GM19035 (cell line): ENCODE data around the gene EIF4B.
"Not testable (repeated sequence)": the region's sequence is repeated elsewhere in the genome, so short reads cannot be mapped to it uniquely, and the experiment has no call there.

ENCODE experiments used
- ATAC-seq: cut with Tn5 transposase; IDR thresholded peaks from one replicate; pipeline ENCODE4 v1.9.1; 2021; ENCODE audit not compliant: unreplicated experiment

EIF4B gene, protein sequence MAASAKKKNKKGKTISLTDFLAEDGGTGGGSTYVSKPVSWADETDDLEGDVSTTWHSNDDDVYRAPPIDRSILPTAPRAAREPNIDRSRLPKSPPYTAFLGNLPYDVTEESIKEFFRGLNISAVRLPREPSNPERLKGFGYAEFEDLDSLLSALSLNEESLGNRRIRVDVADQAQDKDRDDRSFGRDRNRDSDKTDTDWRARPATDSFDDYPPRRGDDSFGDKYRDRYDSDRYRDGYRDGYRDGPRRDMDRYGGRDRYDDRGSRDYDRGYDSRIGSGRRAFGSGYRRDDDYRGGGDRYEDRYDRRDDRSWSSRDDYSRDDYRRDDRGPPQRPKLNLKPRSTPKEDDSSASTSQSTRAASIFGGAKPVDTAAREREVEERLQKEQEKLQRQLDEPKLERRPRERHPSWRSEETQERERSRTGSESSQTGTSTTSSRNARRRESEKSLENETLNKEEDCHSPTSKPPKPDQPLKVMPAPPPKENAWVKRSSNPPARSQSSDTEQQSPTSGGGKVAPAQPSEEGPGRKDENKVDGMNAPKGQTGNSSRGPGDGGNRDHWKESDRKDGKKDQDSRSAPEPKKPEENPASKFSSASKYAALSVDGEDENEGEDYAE

DNA sequence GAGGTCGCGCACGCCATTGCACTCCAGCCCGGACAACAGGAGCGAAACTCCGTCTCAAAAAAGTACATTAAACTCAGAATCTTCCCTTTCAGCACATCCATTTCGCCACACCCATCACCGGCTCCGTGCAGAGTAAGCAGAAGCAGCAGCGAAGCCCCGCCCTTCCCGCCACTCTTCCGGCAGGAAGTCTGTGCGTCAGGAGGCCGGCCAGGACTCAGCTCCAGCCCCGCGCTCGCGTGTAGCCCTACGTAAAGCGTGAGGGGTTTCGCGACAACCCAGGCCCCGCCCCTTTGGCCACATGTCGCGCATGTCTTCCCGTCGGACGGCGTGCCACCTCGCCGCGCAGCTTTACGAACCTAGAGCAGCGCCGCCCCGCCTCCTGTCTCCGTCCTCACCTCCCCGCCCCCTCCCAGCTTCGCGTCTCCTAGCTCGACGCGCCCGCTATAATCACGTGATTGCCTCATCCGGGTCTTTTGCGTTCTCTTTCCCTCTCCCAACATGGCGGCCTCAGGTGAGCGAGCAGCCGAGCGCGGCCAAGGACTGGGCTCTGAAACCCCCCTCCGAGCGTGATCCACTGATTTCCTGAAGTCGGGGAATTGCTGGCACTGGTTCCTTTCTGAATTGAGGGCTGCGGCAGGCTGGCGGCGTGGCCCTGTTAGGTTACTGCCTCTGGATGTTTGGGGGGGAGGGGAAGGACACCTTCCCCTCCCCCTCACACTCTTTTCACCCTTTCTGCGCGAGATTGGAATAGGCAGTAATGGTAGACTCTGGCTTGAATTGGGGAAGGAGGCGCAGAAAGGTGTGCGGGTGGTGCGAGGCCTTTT lies at the start of gene EIF4B:
TSS of gene EIF4B (plus strand) at position 471 of the 824 bp plus-strand sequence. CDS start at position 499, 28 bp downstream.
- peak; percentile 84 for ATAC-seq

DNA sequence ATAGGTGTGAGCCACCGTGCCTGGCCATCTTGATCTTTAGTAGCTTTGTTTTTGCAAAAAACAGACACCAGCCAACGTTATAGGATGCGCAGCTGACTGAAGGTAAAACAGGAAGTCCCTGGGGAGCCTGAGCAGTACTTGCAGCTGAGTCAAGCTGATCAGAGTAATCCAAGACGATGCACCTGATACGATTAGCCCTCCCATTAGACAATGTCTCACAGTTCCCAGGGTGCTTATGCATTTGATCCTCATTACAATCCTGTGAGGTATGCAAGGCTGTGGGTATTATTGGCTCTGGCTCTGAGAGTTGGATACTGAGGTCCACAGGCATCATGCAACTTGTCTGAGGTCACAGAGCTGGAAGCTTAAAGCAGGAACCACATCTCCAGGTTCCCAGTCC lies 49.3 kb upstream of the EIF4B start:
- ATAC-seq: no peak

DNA sequence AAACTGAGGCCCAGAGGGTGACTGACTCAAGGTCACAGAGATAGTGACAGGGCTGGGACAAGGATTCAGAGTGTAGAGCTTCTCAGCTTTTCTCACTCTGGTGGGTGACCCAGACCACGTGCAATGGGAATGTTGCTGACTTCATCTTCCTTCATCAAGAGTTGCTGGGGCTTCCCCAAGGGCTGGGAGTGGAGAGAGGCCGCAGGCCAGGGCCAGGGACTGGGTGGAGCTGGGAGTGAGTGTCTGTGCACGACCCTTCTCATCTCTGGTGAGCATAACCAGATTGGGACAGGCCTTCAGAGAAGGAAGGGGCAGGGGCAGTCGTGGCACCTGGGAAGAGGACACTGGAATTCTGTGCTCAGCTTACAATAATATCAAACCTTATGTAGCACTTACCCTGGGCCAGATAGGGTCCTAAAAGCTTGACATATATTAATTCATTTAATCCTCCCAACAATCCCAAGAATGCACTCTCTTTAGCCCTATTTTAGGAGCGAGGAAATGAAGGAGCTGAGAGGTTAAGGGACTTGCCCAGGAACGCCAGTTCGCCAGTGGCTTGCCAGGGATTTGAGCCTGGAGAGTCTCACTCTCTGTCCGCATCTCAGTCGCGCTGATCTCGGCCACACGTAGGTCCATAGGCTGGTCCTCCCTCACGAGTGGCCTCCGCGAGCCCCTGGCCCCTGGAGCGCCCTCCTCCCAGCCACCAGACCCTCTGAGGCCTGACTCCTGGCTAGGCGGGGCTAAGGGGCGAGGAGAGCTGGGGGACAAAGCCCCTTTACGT lies 41.5 kb upstream of the EIF4B start:
- no peak for ATAC-seq

DNA sequence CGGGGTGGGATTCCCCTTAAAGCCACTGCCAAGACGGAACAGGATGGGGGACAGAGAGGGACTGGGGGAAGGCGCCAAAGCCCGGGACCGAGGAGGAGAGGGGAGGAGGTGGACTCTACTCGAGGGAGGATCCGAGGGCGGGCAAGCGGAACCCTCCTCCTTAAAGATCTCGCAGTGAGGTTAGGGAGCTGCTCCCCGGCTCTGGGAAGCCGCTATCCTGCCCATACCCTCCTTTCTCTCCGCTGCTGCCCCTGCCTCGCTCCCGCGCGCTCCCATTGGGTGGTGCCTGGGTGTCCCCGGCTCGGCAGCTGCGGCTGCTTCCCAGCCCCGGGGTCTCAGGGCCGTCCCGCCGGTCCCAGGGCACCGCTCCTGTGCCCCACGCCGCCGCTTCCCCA lies 40.9 kb upstream of the EIF4B start:
- no peak for ATAC-seq

DNA sequence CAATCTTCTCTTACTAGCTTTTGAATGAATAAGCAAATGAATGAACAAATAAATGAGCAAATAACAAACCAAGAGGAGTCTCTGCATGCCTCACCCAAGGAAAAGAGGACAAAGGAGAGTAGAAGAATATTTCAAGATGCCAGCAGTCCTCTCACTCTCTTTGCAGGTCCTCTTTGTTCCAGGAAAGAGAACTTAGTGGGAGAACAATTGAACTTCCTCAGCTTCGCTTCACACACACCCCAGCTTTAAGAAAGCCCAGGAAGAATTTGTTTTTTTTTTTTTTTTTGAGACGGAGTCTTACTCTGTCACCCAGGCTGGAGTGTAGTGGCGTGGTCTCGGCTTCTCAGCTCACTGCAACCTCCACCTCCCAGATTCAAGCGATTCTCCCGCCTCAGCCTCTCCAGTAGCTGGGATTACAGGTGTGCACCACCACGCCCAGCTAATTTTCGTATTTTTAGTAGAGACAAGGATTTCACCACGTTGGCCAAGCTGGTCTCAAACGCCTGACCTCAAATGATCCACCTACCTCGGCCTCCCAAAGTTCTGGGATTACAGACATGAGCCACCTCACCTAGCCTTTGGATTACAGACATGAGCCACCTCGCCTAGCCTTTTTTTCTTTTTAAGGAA lies 37.0 kb upstream of the EIF4B start:
- ATAC-seq: no peak

DNA sequence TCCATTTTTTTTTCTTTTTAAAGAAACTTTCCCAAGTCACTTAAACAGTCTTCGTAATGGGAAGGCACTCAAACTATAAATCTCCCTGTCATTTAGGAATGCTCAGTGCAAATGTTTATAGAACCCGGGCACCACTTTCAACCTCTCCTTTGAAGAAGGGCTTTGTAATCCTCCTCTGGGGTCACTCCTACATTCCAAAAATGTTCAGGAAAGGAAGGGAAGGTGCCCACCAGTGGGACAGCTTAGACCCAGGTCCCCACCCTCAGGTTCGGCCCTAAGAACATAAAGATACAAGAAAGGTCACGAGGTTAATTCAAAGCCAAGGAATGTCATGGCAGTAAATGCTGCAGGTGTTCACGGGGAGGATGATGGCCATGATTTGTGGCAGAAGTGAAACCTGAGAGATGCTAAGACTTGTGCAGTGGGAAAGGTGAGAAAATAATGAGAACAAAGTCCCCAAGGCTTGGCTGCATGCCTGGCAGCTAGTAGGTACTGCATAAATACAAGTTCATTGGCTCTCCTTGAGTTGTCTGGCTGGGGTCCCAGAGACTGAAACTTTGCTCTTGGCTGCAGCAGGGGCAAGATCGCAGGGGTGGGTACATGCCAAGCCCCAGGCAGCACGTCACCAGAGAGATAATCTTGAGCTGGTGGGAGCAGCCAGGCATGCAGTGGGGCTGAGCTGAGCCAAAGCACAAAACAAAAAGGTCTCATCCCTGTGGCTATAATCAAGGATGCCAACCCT lies 36.3 kb upstream of the EIF4B start:
- ATAC-seq: no peak

DNA sequence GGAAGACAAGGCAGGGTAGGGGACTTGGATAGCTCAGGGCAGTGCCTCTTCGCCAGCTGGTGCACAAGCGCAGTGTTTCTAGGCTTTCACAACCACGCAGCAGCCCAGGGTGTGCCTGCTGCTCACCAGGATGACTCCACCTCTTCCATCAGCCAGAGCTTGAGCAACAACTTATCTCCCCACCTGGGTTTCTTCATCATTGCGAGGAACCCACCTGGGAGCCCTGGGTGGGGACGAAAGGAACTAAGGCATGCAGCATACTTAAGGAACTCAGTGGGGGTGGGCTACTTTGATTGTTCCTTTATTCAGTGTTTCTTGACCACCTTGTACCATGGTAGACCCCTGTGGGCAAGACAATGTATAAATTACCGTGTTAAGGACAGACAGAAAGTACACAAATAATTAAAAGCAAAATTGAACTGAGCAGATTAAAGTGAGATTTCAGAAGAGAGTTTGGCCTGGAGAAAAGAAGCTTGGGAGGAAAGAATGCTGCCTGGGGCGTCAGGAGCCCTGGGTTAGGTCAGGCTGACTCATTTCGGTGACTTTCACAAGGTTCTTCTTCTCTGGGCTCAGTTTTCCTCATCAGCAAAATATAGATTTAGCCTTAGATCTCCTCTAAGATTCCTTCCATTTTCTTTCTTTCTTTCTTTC lies 34.5 kb upstream of the EIF4B start:
- no peak for ATAC-seq

DNA sequence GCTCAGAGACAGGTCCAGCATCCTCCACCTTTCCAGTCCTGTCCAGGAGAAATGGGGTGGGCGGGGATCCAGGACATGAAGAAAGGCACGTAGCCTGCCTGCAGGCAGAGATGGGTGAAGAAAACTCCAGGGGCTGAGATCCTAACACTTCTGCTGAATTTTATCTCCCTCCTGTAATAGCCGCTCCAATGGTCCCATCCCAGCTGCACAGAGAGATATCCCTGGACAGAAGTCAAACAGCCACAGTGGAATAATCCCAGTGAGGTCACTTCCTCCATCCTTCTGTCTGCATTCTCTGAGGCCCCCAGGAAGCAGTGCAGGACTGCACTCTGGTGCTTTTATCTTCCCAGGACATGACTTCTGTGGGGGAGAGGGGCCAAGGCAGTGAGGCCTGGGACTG lies 31.1 kb upstream of the EIF4B start:
- ATAC-seq: no peak

DNA sequence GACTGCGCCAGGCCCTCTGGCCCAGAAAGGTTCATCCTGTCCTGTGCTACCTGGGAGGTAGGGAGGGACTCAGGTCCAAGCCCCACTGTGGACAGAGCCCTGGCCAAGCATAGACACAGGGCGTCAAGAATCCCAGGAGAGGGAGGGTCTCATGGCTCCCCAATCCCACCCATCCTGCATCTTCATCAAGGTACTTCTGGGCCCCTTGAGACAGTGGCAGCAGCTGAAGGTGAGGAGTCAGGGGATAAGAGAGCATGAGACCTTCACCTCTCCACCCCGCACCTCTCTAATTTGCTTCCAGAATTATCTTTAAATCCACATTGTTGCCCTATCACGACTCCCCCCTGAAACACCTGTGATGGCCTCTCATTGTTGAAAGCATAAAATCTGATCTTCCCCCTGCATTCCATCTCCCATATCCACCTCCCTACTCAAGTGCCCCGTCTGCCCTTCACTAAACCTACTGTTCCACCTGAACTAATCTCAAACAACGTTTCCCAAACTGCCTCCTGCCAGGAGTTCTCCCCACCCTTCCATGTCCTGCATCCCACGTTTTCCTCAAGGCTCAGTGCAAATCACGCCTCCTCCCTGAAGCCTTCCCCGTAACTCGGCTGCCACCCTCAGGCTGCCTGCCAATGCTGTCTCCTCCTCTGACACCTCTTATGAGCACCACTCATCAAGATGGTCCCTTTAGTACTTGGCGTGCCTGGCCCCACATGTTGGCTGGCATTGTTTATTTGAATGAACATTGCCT lies 30.3 kb upstream of the EIF4B start:
- no peak for ATAC-seq

DNA sequence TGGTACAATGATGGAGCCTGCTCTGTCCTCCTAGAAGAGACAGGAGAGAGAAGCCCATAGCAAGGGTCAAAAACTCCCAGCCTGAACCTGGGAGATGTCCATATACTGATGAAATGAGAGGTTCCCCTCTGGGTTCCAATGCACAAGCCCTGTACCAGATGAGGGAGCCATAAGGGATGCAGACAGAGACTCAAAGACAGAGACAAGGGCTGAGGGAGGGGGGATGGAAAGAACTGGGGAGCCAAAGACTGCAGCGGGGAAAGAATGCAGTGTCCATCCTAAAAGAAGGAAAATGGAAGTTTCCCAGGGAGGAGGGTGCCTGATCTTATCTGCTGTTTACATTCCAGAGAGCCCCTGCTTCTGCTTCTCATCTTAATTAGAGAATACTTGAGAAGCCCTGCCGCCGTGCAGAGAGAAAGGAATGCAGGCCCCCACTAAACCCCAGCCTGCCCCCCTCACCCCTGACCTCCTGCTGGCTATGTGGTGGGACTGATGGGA lies 29.6 kb upstream of the EIF4B start:
- ATAC-seq: no peak

DNA sequence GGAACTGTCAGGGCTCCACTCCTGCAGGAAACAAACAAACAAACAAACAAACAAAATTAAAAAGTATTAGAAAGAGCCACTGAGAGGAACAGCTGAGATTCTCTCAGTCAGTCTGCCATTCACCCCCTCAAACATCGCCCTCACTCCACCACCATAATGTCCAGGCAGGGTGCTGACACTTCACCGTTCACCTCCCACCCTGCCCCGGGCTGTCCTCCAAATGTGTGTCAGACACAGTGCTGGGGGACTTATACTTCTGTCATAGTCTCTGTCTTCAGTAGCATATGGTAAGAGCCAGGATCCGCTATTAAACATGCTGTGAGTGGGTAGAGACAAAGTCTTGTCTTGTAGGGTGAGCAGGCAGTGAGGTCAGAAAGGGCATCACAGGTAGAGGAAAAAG lies 29.1 kb upstream of the EIF4B start:
- no peak for ATAC-seq

DNA sequence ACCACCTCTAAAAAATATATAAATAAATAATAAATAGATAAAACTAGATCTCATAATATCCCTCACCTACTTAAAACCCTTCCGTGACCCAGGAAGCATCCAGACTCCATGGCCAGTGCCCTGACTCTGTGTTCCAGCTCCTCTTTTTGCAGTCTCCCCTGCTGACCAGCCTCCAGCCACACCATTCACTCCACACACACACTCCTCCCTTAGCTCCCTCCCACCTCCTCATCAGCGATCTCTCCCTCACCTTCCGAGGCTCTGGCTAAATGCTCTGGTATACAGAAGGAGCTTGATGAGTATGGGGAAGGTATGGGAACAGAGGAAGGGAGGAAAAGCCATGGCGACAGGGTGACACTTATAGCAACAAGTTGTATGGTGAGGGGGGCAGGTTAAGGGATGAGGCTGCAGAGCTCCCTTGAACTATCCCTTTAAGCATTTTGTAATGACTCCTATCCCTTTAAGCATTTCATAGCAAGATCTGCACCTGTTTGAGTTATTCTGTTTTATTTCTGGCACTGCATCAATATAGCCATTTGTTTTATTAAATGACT lies 26.1 kb upstream of the EIF4B start:
- no peak for ATAC-seq

DNA sequence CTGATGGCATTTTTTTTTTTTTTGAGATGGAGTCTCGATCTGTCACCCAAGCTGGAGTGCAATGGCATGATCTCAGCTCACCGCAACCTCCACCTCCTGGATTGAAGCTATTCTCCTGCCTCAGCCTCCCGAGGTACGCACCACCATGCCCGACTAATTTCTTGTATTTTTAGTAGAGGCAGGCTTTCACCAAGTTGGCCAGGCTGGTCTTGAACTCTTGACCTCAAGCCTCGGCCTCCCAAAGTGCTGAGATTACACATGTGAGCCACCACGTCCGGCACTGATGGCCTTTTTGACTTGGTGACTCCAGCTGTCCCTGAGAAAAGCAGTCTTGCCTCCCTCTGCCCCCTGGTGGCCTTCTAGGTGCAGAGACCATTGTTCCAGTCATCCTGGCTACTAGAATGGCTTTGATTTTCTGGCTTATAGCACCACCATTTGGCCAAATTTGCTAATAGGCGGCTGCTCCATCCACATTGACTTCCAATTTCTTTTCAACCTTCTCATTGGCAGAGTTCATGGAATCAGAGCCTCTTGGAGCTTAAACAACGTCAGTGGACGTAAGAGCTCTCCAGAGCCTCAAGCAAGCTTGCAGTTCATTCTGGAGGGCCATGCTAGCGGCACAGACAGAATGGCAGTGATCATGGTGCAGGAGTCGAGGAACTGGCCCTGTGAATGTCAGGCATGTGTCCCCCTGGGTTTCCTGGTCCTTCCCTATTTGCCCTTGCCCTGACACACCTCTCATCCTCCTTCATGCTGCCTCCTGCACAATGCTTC lies 25.4 kb upstream of the EIF4B start:
- ATAC-seq: peak; percentile 68

DNA sequence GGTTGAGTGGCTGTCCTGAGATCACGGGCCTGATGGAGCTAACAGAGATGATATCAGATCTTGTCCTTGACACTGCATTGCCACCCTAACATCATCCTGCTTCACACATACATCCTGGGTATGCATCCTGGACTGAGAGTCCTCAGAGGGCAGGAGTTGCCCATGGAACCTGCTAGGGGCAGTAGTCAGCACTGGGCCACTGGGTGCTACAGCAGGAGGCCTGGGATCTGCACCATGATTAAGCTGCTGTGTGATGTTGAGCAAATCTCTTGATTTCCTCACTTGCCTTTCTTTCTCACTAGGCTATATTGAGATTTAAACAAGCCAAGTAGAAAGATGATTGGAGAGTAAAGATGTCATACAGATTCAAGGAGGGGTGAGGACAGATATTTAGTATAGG lies 22.1 kb upstream of the EIF4B start:
- no peak for ATAC-seq

DNA sequence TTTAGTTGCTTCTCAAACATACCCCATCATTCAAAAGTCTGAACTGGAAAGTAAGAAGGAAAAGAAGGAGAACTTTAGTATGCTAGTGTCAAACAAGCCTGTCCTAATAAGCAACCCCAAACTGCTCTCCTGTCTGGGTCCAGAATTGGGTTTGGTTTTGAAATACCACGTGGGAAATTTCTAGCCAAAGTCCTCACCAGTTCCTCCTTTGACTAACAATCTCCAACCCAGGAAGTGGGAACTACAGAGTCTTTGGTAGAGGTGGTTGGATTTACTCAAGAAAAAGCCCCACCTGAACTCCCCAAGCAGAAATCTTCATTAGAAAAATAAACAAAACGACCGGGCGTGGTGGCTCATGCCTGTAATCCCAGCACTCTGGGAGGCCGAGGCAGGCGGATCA lies 17.4 kb upstream of the EIF4B start:
- no peak for ATAC-seq

DNA sequence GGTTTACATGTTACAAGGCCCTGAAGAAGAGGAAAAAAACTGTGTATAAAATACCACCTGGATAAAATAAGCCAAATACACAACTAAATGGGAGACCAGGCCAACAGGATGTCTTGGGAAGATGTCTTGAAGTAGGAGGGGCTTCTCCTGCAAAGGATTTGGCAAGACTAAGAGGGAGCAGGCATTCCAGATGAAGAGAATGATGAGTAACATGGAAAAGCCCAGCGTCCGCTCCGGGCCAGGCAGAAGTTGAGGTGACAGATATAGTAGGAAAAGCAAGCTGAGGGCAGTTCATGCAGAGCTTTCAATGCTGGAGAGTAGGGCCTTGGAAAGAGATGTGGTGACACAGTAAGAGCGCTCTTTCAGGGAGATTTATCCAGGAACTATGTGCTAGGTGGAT lies 16.1 kb upstream of the EIF4B start:
- ATAC-seq: no peak

DNA sequence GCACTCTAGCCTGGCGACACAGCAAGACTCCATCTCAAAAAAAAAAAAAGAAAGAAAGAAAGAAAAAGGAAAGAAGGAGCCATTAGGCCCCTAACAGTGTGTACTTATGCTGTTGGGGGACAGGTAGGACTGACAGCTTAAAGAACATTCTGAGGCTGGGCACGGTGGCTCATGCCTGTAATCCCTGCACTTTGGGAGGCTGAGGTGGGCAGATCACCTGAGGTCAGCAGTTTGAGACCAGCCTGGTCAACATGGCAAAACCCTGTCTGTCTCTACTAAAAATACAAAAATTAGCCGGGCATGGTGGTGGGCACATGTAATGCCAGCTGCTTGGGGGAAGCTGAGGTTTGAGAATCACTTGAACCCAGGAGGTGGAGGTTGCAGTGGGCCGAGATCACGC lies 14.0 kb upstream of the EIF4B start:
- not testable (repeated sequence) for ATAC-seq
